ENCODE measurements around the gene ZNF511. TPM values are rescaled to one million over a fixed set of nuclear protein-coding genes. Genes with fewer than 3 reads are reported as not detected.

Gene ZNF511
- total RNA-seq, 1 experiment from 2014 or later, result 23.9 TPM

- Histone ChIP-seq H3K36me3 (no peaks in the 10 kb centered on the region), H3K4me1 (no peaks in the 10 kb centered on the region), H3K9me3 (replicated peaks) (no peaks in the 10 kb centered on the region), H3K27ac (no peak overlapping the region), H3K4me3 (no peak overlapping the region), H3K27me3 (no peaks in the 10 kb centered on the region)
- no peak for DNase-seq
Measured at GRCh38 chr10:133338080-133339071, 29.7 kb downstream of the ZNF511 start.

GRCh38 chr10:133339708-133340380 lies 31.1 kb downstream of the ZNF511 start:
- Histone ChIP-seq H3K27me3 (no peaks in the 10 kb centered on the region), H3K4me1 (no peaks in the 10 kb centered on the region), H3K36me3 (no peaks in the 10 kb centered on the region), H3K9me3 (replicated peaks) (no peaks in the 10 kb centered on the region), H3K4me3 (no peak overlapping the region), H3K27ac (no peak overlapping the region)
- no peak for DNase-seq

- Histone ChIP-seq H3K4me1 (no peaks in the 10 kb centered on the region), H3K4me3 (no peak overlapping the region), H3K9me3 (replicated peaks) (no peaks in the 10 kb centered on the region), H3K36me3 (no peaks in the 10 kb centered on the region), H3K27me3 (no peaks in the 10 kb centered on the region), H3K27ac (no peak overlapping the region)
- no peak for DNase-seq
Measured at GRCh38 chr10:133341983-133342382, 33.3 kb downstream of the ZNF511 start.

DNA sequence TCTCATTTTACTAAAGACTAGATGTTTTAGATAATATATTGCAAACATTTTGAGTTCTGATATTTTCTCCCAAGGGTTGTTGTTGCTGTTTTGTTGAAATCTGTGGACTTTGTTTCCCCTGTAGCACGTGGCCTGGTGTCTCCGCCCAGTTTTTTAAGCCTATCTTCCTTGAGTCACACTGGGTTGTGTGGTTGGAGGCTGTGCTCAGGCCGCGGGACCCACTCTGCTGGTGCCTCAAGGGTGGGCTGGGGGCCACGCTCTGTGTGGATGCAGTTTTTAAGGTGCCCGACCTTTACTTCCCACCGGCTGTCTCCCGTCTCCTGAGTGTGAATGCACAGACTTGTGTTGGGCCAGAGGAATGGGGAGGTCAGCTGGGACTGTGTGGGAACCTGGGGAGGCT lies 34.2 kb downstream of the ZNF511 start:
- Histone ChIP-seq H3K27ac (no peak overlapping the region), H3K4me1 (no peaks in the 10 kb centered on the region), H3K4me3 (no peak overlapping the region), H3K36me3 (no peaks in the 10 kb centered on the region), H3K9me3 (replicated peaks) (no peaks in the 10 kb centered on the region), H3K27me3 (no peaks in the 10 kb centered on the region)
- no peak for DNase-seq

- Histone ChIP-seq H3K9me3 (replicated peaks) (no peaks in the 10 kb centered on the region), H3K36me3 (no peaks in the 10 kb centered on the region), H3K27ac (no peak overlapping the region), H3K4me3 (no peak overlapping the region), H3K27me3 (no peaks in the 10 kb centered on the region), H3K4me1 (no peaks in the 10 kb centered on the region)
- DNase-seq, result no peak
Measured at GRCh38 chr10:133343558-133343957, 34.8 kb downstream of the ZNF511 start.

- no peak overlapping the region for H3K4me3 ChIP-seq
- H3K36me3 ChIP-seq, result no peaks in the 10 kb centered on the region
- H3K4me1 ChIP-seq, result no peaks in the 10 kb centered on the region
- no peaks in the 10 kb centered on the region for H3K27me3 ChIP-seq
- H3K9me3 ChIP-seq (replicated peaks), result no peaks in the 10 kb centered on the region
- H3K27ac ChIP-seq, result no peak overlapping the region
- no peak for DNase-seq
Measured at GRCh38 chr10:133344236-133344635, 35.5 kb downstream of the ZNF511 start.

- Histone ChIP-seq H3K4me3 (no peak overlapping the region), H3K4me1 (no peaks in the 10 kb centered on the region), H3K27ac (no peak overlapping the region), H3K36me3 (no peaks in the 10 kb centered on the region), H3K27me3 (no peaks in the 10 kb centered on the region), H3K9me3 (replicated peaks) (no peaks in the 10 kb centered on the region)
- no peak for DNase-seq
Measured at GRCh38 chr10:133346413-133346812, 37.7 kb downstream of the ZNF511 start.

DNA sequence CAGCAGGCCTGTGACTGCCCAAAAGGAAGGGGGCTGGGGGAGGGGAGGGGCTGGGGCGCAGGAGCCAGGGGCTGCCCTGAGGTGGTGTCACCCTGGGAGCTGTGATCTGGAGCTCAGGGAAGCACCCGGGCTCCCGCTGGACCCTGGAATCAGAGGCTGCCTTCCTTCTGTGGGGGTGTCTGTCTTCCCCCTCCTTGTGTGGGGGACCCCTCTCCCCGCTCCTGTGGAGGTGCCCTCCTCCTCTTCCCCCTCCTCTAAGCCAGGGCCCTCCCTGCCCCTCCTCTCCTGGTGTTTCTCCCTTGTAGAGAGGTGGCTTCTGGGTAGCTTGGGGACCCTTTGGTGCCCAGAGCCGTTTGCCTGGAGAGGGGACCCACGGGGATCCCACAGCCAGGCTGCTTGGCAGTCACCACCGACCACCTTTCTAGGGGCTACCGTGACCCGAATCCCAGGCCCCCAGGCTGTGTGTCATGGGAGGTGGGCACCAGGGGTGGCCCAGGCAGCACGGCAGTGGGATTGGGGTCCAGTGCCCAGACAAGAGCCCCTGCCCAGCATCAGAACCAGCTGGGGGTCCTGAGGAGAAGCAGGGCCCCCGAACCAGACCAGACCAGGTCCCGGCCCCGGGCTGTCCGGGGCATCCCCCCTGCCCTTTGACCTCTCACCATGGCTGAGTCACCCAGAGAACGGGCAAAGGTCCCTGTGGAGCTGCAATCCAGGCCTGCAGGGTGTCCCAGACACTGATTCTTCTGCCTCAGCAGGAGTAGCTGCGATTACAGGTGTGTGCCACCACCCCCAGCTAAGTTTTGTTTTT lies 39.2 kb downstream of the ZNF511 start:
- H3K27me3 ChIP-seq, result no peaks in the 10 kb centered on the region
- H3K4me1 ChIP-seq, result no peaks in the 10 kb centered on the region
- no peak overlapping the region for H3K4me3 ChIP-seq

DNA sequence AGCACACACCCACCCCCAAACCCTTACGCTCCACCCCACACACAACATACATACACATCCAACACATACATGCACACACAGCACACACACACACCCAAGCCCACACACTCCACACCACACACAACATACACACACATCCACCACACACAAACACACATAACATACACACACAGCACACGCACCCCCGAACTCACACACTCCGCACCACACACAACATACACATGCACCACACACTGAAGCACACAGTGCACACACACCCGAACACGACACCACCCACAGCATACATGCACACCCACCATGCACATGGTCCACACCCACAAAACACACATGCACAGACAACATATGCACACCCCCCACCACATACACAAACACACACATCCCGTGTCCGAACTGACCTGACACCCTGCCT lies 40.5 kb downstream of the ZNF511 start:
- H3K27ac ChIP-seq, result no peak overlapping the region
- no peaks in the 10 kb centered on the region for H3K4me1 ChIP-seq
- H3K27me3 ChIP-seq, result no peaks in the 10 kb centered on the region
- no peaks in the 10 kb centered on the region for H3K9me3 ChIP-seq (replicated peaks)
- H3K4me3 ChIP-seq, result no peak overlapping the region
- H3K36me3 ChIP-seq, result no peaks in the 10 kb centered on the region
- no peak for DNase-seq

More for the DNA sequence above, 39.2 kb downstream of the ZNF511 start:
- Histone ChIP-seq H3K9me3 (replicated peaks) (no peaks in the 10 kb centered on the region), H3K36me3 (no peaks in the 10 kb centered on the region), H3K27ac (no peak overlapping the region)
- no peak for DNase-seq

DNA sequence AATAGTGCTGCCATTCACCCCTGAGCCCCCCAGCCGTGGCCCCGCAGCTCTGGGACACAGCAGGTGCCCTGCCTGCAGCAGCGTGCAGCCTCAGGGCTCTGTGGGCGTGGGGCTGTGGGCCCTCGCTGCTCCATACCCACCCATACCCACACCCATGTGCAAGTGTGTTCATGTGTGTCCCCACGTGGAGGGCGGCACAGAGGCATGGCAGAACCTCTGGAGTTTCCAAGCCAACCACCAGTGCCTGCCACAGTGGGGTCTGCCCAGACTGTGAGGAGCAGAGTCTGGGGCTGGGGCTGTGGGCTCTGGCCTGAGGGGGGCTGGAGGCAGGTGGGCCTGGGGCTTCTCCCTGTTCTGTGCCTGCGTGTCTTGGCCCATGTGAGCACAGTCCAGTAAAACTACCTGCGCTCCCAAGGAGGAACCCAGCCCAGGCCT lies 40.9 kb downstream of the ZNF511 start:
- Histone ChIP-seq H3K4me3 (no peak overlapping the region), H3K27me3 (no peaks in the 10 kb centered on the region), H3K4me1 (no peaks in the 10 kb centered on the region), H3K36me3 (no peaks in the 10 kb centered on the region), H3K9me3 (replicated peaks) (no peaks in the 10 kb centered on the region), H3K27ac (no peak overlapping the region)
- no peak for DNase-seq

DNA sequence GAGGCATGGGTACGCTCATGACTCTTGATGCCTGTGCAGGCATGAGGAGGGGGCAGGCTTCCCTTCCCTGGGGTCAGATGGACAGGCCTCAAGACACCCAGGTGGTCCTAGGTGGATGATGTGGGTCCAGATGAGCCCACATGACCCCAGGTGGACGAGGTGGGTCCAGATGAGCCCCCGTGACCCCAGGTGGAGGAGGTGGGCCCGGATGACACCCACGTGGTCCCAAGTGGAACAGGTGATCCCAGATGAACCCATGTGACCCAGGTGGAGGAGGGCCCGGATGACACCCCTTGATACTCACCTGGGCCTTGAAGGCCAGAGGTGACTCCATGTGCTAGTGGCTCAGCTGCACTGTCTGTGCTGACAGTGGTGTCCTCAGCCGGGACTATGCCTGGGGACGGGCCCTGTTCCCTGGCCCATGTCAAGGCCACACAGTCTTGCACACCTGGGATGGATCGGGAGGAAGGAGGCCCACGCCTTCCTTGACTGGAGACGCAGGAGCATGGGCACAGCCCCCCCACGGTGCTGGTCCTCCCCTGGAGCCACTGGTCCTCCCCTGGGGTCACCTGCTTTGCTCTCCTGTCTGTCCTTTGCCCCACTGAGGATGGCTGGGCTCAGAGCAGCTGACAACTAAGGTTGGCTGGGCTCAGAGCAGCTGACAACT lies 41.7 kb downstream of the ZNF511 start:
- no peak overlapping the region for H3K27ac ChIP-seq
- no peak for DNase-seq
- no peaks in the 10 kb centered on the region for H3K36me3 ChIP-seq
- no peaks in the 10 kb centered on the region for H3K27me3 ChIP-seq
- no peaks in the 10 kb centered on the region for H3K4me1 ChIP-seq
- H3K4me3 ChIP-seq, result no peak overlapping the region
- no peaks in the 10 kb centered on the region for H3K9me3 ChIP-seq (replicated peaks)

DNA sequence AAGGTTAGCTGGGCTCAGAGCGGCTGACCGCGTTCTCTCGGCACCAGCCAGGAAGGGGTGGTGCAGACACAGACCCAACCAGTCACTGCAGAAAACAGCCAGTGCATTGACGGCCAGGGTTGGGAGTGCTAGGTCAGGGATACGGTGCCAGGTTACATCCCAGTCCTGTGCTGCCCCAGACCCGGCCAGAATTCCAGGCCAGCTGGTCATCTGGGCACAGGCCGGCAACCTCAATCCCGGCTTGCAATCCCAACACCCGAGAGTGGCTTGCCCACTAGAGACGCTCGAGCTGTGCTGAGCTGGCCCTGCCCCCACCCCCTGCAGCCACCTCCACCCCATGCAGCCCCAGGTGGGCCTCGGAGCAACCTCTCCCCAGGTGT lies 42.2 kb downstream of the ZNF511 start:
- Histone ChIP-seq H3K36me3 (no peaks in the 10 kb centered on the region), H3K27me3 (no peaks in the 10 kb centered on the region), H3K4me1 (no peaks in the 10 kb centered on the region), H3K9me3 (replicated peaks) (no peaks in the 10 kb centered on the region), H3K27ac (no peak overlapping the region), H3K4me3 (no peak overlapping the region)
- DNase-seq, result no peak

GRCh38 chr10:133351408-133352318 lies 42.9 kb downstream of the ZNF511 start:
- no peak for DNase-seq
- no peaks in the 10 kb centered on the region for H3K27me3 ChIP-seq
- H3K4me1 ChIP-seq, result no peaks in the 10 kb centered on the region
- no peak overlapping the region for H3K4me3 ChIP-seq
- no peaks in the 10 kb centered on the region for H3K36me3 ChIP-seq
- no peaks in the 10 kb centered on the region for H3K9me3 ChIP-seq (replicated peaks)
- H3K27ac ChIP-seq, result no peak overlapping the region

Data from SJCRH30 (cell line).